ENCODE data around the gene ATP5F1C. TPM values are rescaled to one million over a fixed set of nuclear protein-coding genes. Genes with fewer than 3 reads are reported as not detected.

Gene ATP5F1C
- total RNA-seq, 1 experiment from 2014 or later, result 280 TPM

GRCh38 chr10:7763929-7764328 lies 24.0 kb upstream of the ATP5F1C start:
- no peaks in the 10 kb centered on the region for H3K27me3 ChIP-seq (ENCODE audit: insufficient read depth, low read length)
- no peak overlapping the region for H2AK5ac ChIP-seq (ENCODE audit: insufficient read length, low read length)
- H3K27ac ChIP-seq (ENCODE audit: insufficient read length, low read depth, low read length), result no peak overlapping the region
- no peak overlapping the region for H3K4ac ChIP-seq (ENCODE audit: low read depth, low read length)
- H3K4me2 ChIP-seq (ENCODE audit: insufficient read depth, insufficient read length, low read length), result no peak overlapping the region
- H3K9ac ChIP-seq (ENCODE audit: extremely low read depth, insufficient read length, low read length), result no peak overlapping the region
- Mint-ChIP-seq H3K4me1 (no peaks in the 10 kb centered on the region), H3K27me3 (ENCODE audit: low read depth) (no peaks in the 10 kb centered on the region), H3K36me3 (ENCODE audit: insufficient read depth in 1 of 3, low read depth in 3 of 3) (peaks cover 31 to 81% (median 73%) of the 10 kb centered on the region in 3 experiments; a peak in 6 of 7 replicates), H3K9me3 (no peaks in the 10 kb centered on the region), H3K27ac (no peak overlapping the region), H3K4me3 (no peak overlapping the region)
- H3T11ph ChIP-seq (ENCODE audit: low read length), result no peak overlapping the region
- no peak overlapping the region for H4K5ac ChIP-seq (ENCODE audit: insufficient read length, low read depth, low read length)
- no peak overlapping the region for H2BK15ac ChIP-seq (ENCODE audit: low read depth, low read length)
- H2AFZ ChIP-seq (ENCODE audit: low read length), result no peak overlapping the region
- WGBS (ENCODE audit: extremely low coverage, insufficient read length, low lambda C conversion rate), result no CpG with 5 or more reads among the region's 5 CpGs
- H2BK5ac ChIP-seq (ENCODE audit: insufficient read length, low read length), result no peak overlapping the region
- no peak for TF ChIP-seq CTCF (conservative IDR thresholded peaks at IDR 0.05)
- no peak overlapping the region for H3K18ac ChIP-seq (ENCODE audit: insufficient read length, low read depth, low read length)
- H4K8ac ChIP-seq (replicated peaks; ENCODE audit: insufficient read length, low read depth, low read length), result no peak overlapping the region
- DNase-seq, result no peak
- H3K9me3 ChIP-seq (ENCODE audit: control insufficient read depth, low read depth, low read length), result no peaks in the 10 kb centered on the region
- no peaks in the 10 kb centered on the region for H3K4me1 ChIP-seq (ENCODE audit: insufficient read depth, low read length)
- no peaks in the 10 kb centered on the region for H3K79me2 ChIP-seq (ENCODE audit: insufficient read depth, low read length)
- H2BK120ac ChIP-seq (ENCODE audit: low read depth, low read length, poor library complexity, severe bottlenecking), result no peak overlapping the region
- no peaks in the 10 kb centered on the region for H3K23me2 ChIP-seq (ENCODE audit: insufficient read length, low read depth, low read length, poor library complexity, severe bottlenecking)
- H3K23ac ChIP-seq (ENCODE audit: insufficient read length, low read depth, low read length), result no peak overlapping the region
- no peaks in the 10 kb centered on the region for H3K79me1 ChIP-seq (ENCODE audit: insufficient read depth, low read depth, low read length, poor library complexity, severe bottlenecking)
- no peak overlapping the region for H3K56ac ChIP-seq (ENCODE audit: insufficient read length, low read depth, low read length)
- no peak overlapping the region for H2BK12ac ChIP-seq (ENCODE audit: insufficient read length, low read depth, low read length)
- H4K20me1 ChIP-seq (ENCODE audit: control insufficient read depth, insufficient read depth, insufficient read length), result no peaks in the 10 kb centered on the region
- no peak overlapping the region for H4K91ac ChIP-seq (ENCODE audit: insufficient read length, low read depth, low read length)
- no peak overlapping the region for H2BK20ac ChIP-seq (ENCODE audit: low read depth, low read length, poor library complexity, severe bottlenecking)
- no peak overlapping the region for H3K14ac ChIP-seq (ENCODE audit: insufficient read depth, low read length)

All from H9 (cell line).